HEK293 (cell line): ENCODE data around the gene PTGER1.

Experiments
- ZNF350 ChIP-seq: fragments of 450-650 bp; formaldehyde crosslinking; IDR thresholded peaks from 2 replicates; pipeline ENCODE4 v1.5.0; 2017; ENCODE audit warnings: missing biosample characterization, mild to moderate bottlenecking, missing genetic modification characterization
- TF ChIP-seq, protein P1 (sequence below): fragments of 450-650 bp; formaldehyde crosslinking; IDR thresholded peaks from 2 replicates; pipeline ENCODE4 v1.5.1; 2016; ENCODE audit warnings: missing biosample characterization, missing genetic modification characterization
- TF ChIP-seq, protein P2 (sequence below): fragments of 450-650 bp; IDR thresholded peaks from 2 replicates; pipeline ENCODE4 v1.5.1; 2018; ENCODE audit warnings: missing biosample characterization, missing genetic modification characterization

DNA sequence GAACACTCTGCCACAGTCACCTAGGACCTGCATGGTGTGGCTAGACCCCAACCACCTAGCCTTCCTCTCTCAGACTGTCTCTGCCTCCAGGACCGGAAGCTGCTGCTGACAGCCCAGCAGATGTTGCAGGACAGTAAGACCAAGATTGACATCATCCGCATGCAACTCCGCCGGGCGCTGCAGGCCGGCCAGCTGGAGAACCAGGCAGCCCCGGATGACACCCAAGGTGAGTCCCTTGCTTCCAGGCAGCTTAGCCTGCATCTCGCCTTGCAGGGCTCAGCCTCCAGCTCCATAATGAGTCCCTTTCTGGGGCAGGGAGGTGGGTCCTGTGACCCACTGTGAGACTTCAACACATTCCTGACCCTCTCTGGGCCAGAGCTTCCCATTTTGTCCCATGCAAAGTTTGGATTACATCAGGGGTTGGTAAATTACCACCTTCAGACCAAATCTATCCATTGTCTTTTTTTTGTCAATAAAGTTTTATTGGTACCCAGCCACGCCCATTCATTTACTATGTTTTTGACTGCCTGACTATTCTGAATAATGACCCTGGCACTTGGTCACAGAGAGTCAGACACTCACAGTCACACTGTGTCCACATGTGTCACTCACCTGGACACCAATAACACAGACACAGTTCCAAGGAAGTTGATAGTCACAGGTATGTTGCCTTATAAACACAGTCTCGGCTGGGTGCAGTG, 28.7 kb downstream of the PTGER1 start:
- TF ChIP-seq ZNF350 = no peak
- TF ChIP-seq, protein P1, sequence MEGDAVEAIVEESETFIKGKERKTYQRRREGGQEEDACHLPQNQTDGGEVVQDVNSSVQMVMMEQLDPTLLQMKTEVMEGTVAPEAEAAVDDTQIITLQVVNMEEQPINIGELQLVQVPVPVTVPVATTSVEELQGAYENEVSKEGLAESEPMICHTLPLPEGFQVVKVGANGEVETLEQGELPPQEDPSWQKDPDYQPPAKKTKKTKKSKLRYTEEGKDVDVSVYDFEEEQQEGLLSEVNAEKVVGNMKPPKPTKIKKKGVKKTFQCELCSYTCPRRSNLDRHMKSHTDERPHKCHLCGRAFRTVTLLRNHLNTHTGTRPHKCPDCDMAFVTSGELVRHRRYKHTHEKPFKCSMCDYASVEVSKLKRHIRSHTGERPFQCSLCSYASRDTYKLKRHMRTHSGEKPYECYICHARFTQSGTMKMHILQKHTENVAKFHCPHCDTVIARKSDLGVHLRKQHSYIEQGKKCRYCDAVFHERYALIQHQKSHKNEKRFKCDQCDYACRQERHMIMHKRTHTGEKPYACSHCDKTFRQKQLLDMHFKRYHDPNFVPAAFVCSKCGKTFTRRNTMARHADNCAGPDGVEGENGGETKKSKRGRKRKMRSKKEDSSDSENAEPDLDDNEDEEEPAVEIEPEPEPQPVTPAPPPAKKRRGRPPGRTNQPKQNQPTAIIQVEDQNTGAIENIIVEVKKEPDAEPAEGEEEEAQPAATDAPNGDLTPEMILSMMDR = no peak
- TF ChIP-seq, protein P2, sequence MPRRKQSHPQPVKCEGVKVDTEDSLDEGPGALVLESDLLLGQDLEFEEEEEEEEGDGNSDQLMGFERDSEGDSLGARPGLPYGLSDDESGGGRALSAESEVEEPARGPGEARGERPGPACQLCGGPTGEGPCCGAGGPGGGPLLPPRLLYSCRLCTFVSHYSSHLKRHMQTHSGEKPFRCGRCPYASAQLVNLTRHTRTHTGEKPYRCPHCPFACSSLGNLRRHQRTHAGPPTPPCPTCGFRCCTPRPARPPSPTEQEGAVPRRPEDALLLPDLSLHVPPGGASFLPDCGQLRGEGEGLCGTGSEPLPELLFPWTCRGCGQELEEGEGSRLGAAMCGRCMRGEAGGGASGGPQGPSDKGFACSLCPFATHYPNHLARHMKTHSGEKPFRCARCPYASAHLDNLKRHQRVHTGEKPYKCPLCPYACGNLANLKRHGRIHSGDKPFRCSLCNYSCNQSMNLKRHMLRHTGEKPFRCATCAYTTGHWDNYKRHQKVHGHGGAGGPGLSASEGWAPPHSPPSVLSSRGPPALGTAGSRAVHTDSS = no peak
